ENCODE data around the gene HMGA1. TPM values are rescaled to one million over a fixed set of nuclear protein-coding genes. Genes with fewer than 3 reads are reported as not detected.

Gene HMGA1
- total RNA-seq, 1 donor from 2014 or later, result 355 TPM

DNA sequence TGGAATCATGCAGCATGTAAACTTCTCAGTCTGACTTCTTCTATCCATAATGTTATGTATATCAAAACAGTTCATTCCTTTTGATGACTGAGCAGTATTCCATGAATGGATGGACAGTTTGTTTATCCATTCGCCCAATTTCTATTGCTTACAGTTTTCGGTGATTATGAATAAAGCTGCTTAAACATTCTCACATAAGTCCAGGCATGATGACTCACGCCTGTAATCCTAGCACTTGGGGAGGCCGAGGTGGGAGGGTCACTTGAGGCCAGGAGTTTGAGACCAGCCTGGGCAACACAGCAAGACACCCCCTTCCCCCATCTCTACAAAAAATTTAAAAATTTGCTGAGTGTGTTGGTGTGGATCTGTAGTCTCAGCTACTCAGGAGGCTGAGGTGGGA is 22.9 kb upstream of the HMGA1 start:
- TF ChIP-seq, protein P1, sequence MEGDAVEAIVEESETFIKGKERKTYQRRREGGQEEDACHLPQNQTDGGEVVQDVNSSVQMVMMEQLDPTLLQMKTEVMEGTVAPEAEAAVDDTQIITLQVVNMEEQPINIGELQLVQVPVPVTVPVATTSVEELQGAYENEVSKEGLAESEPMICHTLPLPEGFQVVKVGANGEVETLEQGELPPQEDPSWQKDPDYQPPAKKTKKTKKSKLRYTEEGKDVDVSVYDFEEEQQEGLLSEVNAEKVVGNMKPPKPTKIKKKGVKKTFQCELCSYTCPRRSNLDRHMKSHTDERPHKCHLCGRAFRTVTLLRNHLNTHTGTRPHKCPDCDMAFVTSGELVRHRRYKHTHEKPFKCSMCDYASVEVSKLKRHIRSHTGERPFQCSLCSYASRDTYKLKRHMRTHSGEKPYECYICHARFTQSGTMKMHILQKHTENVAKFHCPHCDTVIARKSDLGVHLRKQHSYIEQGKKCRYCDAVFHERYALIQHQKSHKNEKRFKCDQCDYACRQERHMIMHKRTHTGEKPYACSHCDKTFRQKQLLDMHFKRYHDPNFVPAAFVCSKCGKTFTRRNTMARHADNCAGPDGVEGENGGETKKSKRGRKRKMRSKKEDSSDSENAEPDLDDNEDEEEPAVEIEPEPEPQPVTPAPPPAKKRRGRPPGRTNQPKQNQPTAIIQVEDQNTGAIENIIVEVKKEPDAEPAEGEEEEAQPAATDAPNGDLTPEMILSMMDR (conservative IDR thresholded peaks at IDR 0.05), result no peak
- no peak for DNase-seq (ENCODE audit: extremely low spot score, unreplicated experiment)
- Mint-ChIP-seq H3K4me3 (no peak overlapping the region), H3K36me3 (no peaks in the 10 kb centered on the region), H3K27me3 (no peaks in the 10 kb centered on the region), H3K4me1 (ENCODE audit: unreplicated experiment) (no peaks in the 10 kb centered on the region), H3K27ac (no peak overlapping the region), H3K9me3 (no peaks in the 10 kb centered on the region)

DNA sequence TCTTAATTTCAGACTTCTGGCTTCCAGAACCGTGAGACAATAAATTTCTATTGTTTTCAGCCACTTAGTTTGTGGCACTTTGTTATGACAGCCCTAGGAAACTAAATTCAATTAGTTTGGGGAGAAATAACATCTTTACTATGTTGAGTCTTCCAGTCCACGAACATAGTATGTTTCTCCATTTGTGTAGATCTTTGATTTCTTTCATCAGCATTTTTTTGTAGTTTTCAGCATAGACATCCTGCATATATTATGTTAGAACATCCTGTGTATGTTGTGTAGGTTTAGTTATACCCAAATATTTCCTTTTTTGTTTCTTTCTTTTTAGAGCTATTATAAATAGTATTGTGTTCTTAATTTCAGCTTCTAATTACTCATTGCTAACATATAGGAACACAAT is 18.0 kb upstream of the HMGA1 start:
- H3K36me3 Mint-ChIP-seq, result no peaks in the 10 kb centered on the region
- peaks cover 6% of the 10 kb centered on the region for H3K4me1 Mint-ChIP-seq (ENCODE audit: unreplicated experiment)
- H3K27ac Mint-ChIP-seq, result no peak overlapping the region
- no peak overlapping the region for H3K4me3 Mint-ChIP-seq
- TF ChIP-seq, protein P1 (conservative IDR thresholded peaks at IDR 0.05), result no peak
- H3K9me3 Mint-ChIP-seq, result no peaks in the 10 kb centered on the region
- no peaks in the 10 kb centered on the region for H3K27me3 Mint-ChIP-seq
- no peak for DNase-seq (ENCODE audit: extremely low spot score, unreplicated experiment)

DNA sequence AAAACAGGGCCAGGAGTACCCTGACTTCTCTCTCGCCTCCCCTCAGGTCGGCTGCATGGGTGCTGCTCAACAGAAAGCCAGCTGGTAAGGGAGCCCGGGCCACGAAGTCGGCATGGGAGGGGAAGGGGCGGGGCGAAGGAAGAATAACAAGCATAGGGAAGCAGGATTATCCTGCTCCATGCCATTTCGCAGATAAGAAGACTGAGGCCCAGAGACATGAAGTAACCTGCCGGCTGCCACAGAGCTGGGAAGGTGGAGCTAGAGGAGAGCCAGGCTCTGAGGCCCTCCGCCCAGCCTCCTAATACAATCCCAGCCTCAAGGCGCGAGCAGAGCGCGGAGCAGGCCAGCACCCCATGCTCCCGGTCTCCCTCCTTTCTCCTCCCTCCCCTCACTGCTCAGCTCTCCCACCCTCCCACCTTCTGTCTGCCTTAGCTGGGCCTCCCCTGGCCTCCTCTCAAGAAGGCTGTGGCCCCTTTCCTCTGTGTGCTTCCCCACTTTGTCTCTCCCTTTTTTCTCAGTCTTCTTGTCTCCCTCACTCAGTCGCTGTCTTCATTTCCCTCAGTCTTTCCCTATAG is 13.2 kb upstream of the HMGA1 start:
- H3K9me3 Mint-ChIP-seq, result no peaks in the 10 kb centered on the region
- H3K36me3 Mint-ChIP-seq, result no peaks in the 10 kb centered on the region
- peaks cover 13% of the 10 kb centered on the region for H3K4me1 Mint-ChIP-seq (ENCODE audit: unreplicated experiment)
- no peaks in the 10 kb centered on the region for H3K27me3 Mint-ChIP-seq
- peak overlapping the region; percentile 86 for H3K4me3 Mint-ChIP-seq
- H3K27ac Mint-ChIP-seq, result peak overlapping the region; percentile 85
- no peak for DNase-seq (ENCODE audit: extremely low spot score, unreplicated experiment)
- TF ChIP-seq, protein P1 (conservative IDR thresholded peaks at IDR 0.05), result no peak

DNA sequence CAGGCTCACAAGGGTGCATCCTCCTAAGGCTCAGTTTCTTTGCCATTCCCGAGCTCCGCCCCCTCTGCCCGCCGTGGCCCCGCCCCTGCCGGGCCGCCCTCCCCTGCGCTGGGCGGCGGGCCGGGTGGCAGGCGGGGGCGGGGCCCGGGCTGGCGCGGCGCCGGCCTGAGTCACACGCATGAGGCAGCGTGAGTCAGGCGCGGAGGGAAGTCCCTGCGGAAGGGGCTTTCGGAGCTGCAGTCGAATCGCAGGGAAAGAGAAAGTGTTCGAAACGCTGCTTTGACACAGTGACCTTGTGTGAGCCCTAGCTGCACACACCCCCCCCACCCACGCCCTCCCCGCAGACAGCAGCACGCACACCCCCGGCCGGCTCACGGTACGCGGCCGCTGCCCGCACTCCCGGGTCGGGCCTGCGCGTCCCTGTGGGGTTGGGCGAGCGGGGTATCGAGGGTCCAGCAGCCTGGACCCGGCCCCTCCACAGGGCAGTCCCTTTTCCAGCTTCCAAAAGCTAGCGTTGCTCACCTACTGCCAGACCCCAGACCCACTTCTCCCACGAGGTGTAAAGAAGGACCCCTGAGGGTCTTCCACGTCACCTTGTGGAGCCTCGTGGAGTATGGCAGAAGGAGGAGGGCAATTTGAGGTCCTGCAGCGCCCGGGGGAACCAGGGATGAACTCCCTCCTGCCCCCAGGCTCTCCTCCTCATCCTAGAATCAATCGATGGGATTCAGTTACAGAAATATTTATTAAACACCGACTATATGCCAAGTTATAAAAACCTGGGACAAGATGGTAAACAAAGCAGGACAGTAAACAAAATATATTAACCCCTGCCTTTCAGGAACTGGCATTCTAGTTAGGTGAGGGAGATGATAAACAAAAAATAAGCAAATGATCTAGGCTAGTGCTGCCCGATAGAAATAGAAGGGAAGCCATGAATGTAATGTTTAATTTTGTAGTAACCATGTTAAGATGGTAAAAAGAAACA is 12.4 kb upstream of the HMGA1 start:
- TF ChIP-seq, protein P1 (conservative IDR thresholded peaks at IDR 0.05), result no peak
- peak; percentile 90 for DNase-seq (ENCODE audit: extremely low spot score, unreplicated experiment)
- Mint-ChIP-seq H3K4me1 (ENCODE audit: unreplicated experiment) (peaks cover 13% of the 10 kb centered on the region), H3K36me3 (no peaks in the 10 kb centered on the region), H3K9me3 (no peaks in the 10 kb centered on the region), H3K27ac (peak overlapping the region; percentile 85), H3K4me3 (peak overlapping the region; percentile 86), H3K27me3 (no peaks in the 10 kb centered on the region)

DNA sequence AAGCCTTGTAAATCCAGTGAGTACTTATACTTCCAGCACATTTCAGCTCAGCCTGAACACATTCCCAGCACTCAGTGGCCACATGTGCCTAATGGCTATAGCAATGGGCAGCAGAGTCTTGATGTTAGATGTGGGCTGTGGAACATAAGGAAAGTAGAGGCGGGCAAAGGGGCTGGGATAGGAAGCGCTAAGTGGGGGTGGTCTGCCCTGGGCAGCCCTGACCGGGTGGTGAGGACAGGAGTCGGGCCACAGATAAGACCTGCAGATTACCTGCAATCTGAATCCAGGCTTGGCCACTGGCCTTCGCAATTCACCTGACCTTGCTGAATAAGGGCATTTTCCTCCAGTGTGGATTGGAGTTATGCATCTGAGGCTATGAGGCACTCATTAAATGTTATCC is 11.1 kb upstream of the HMGA1 start:
- DNase-seq (ENCODE audit: extremely low spot score, unreplicated experiment), result no peak

More for the DNA sequence above, 11.1 kb upstream of the HMGA1 start:
- Mint-ChIP-seq H3K4me3 (no peak overlapping the region), H3K27me3 (no peaks in the 10 kb centered on the region), H3K9me3 (no peaks in the 10 kb centered on the region), H3K36me3 (no peaks in the 10 kb centered on the region), H3K4me1 (ENCODE audit: unreplicated experiment) (peaks cover 17% of the 10 kb centered on the region), H3K27ac (no peak overlapping the region)
- TF ChIP-seq, protein P1 (conservative IDR thresholded peaks at IDR 0.05), result no peak
